ENCODE data around the gene USP30. TPM values are rescaled to one million over a fixed set of nuclear protein-coding genes. Genes with fewer than 3 reads are reported as not detected.
A peak's percentile ranks its signal among the peaks of the same experiment; 100 is the strongest.

USP30 gene
- total RNA-seq, 2 donors from 2014 or later, result 13.8 to 19.1 TPM

GRCh38 chr12:109125791-109126190 is 73.4 kb downstream of the USP30 start:
- Histone ChIP-seq H3K4me1 (peaks cover 0 to 46% of the 10 kb centered on the region in 2 donors), H3K9me3 (no peaks in the 10 kb centered on the region), H3K36me3 (no peaks in the 10 kb centered on the region), H3K27me3 (no peaks in the 10 kb centered on the region), H3K27ac (peak overlapping the region; percentile 9 to 72), H3K4me3 (no peak overlapping the region)
- TF ChIP-seq CTCF (IDR thresholded peaks at IDR 0.05), result no peak
- DNase-seq (ENCODE audit: low spot score), result no peak

- Histone ChIP-seq H3K9me3 (no peaks in the 10 kb centered on the region), H3K4me1 (peaks cover 0 to 47% of the 10 kb centered on the region in 2 donors), H3K27me3 (no peaks in the 10 kb centered on the region), H3K4me3 (no peak overlapping the region), H3K36me3 (no peaks in the 10 kb centered on the region), H3K27ac (peak overlapping the region in 1 of 2 donors; percentile 72)
- DNase-seq (ENCODE audit: low spot score), result no peak
- TF ChIP-seq CTCF (IDR thresholded peaks at IDR 0.05), result no peak
These were observed 74.4 kb downstream of the USP30 start for GRCh38 chr12:109126784-109127183.

GRCh38 chr12:109127533-109128242 is 75.3 kb downstream of the USP30 start:
- peaks cover 0 to 56% of the 10 kb centered on the region in 2 donors for H3K4me1 ChIP-seq
- peak overlapping the region; percentile 1 to 72 for H3K27ac ChIP-seq
- no peak for DNase-seq (ENCODE audit: low spot score)
- no peak overlapping the region for H3K4me3 ChIP-seq
- no peaks in the 10 kb centered on the region for H3K27me3 ChIP-seq
- TF ChIP-seq CTCF (IDR thresholded peaks at IDR 0.05), result no peak
- H3K9me3 ChIP-seq, result no peaks in the 10 kb centered on the region
- H3K36me3 ChIP-seq, result no peaks in the 10 kb centered on the region

GRCh38 chr12:109130297-109131153 is 78.1 kb downstream of the USP30 start:
- H3K4me3 ChIP-seq, result no peak overlapping the region

More at GRCh38 chr12:109130297-109131153, 78.1 kb downstream of the USP30 start:
- H3K27ac ChIP-seq, result peak overlapping the region; percentile 82 to 88
- no peaks in the 10 kb centered on the region for H3K36me3 ChIP-seq
- no peak for TF ChIP-seq CTCF (IDR thresholded peaks at IDR 0.05)
- no peak for DNase-seq (ENCODE audit: low spot score)
- no peaks in the 10 kb centered on the region for H3K27me3 ChIP-seq
- no peaks in the 10 kb centered on the region for H3K9me3 ChIP-seq
- H3K4me1 ChIP-seq, result peaks cover 0 to 60% of the 10 kb centered on the region in 2 donors

Data from right atrium auricular region (tissue), 2 donors.